ENCODE data around the gene KCTD4.

- no peak for TF ChIP-seq POLR2A (IDR thresholded peaks at IDR 0.05)
- TF ChIP-seq, protein P1, sequence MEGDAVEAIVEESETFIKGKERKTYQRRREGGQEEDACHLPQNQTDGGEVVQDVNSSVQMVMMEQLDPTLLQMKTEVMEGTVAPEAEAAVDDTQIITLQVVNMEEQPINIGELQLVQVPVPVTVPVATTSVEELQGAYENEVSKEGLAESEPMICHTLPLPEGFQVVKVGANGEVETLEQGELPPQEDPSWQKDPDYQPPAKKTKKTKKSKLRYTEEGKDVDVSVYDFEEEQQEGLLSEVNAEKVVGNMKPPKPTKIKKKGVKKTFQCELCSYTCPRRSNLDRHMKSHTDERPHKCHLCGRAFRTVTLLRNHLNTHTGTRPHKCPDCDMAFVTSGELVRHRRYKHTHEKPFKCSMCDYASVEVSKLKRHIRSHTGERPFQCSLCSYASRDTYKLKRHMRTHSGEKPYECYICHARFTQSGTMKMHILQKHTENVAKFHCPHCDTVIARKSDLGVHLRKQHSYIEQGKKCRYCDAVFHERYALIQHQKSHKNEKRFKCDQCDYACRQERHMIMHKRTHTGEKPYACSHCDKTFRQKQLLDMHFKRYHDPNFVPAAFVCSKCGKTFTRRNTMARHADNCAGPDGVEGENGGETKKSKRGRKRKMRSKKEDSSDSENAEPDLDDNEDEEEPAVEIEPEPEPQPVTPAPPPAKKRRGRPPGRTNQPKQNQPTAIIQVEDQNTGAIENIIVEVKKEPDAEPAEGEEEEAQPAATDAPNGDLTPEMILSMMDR (IDR thresholded peaks at IDR 0.05), result no peak
Measured at GRCh38 chr13:45196096-45196495, 4.7 kb downstream of the KCTD4 start.

Measured in gastroesophageal sphincter (tissue), 3 donors.